Lower leg skin (tissue), 4 donors: Measurements from ENCODE around the gene GALNT18. TPM values are rescaled to one million over a fixed set of nuclear protein-coding genes. Genes with fewer than 3 reads are reported as not detected.

ENCODE experiments used
- DNase-seq, 2 donors: peaks; one replicate each; pipeline ENCODE4 v3.0.0-alpha.2; 2019; ENCODE audit warnings: low spot score in 2 of 2
- H3K4me3 ChIP-seq: fragments of 200-600 bp; sonication (generic); 2 replicates; pipeline ENCODE4 v1.5.1; 2017; ENCODE audit warnings: mild to moderate bottlenecking, low read depth; ENCODE audit not compliant: poor library complexity, severe bottlenecking
- CTCF ChIP-seq, 3 donors: fragments of 450-650 bp; IDR thresholded peaks; one replicate each; pipeline ENCODE4 v1.5.1; 2016; ENCODE audit warnings: antibody characterized with exemption in 3 of 3, mild to moderate bottlenecking in 3 of 3, moderate library complexity in 2 of 3
- POLR2A ChIP-seq, 2 donors: fragments of 450-650 bp; IDR thresholded peaks; one replicate each; pipeline ENCODE4 v1.6.1; 2016 to 2017; ENCODE audit warnings: antibody characterized with exemption in 2 of 2, mild to moderate bottlenecking in 1 of 2, moderate library complexity in 1 of 2
- WGBS, 2 donors: methylation state at CpG; one replicate each; pipeline ENCODE4 v1.1.5; 2018; 5-methylcytosine and 5-hydroxymethylcytosine counted together
- intact Hi-C: fragments of 100-400 bp; cut with DNase I; formaldehyde crosslinking; loops from one replicate; pipeline ENCODE4 v1.15.0; 2023; ENCODE audit warnings: low total_unique reads
- total RNA-seq, 4 donors: library from RNA; depleted of rRNA; stranded (reverse); fragments of >200 nt; gene quantifications; one replicate each; pipeline ENCODE4 v1.1.0, GENCODE V29; 2016

GALNT18 gene
- total RNA-seq, 4 donors from 2014 or later: 11.5 to 33.0 (median 17.7) TPM

- intact Hi-C loops: no loop called here
- DNase-seq: no peak
- WGBS, 2 donors: 90 to 97% methylated on average over 7 of the region's 7 CpGs
- TF ChIP-seq POLR2A (IDR thresholded peaks at IDR 0.05) (no peak), CTCF (IDR thresholded peaks at IDR 0.05) (no peak)
- H3K4me3 ChIP-seq: no peak overlapping the region
Measured at GRCh38 chr11:11441516-11441915, 180.3 kb downstream of the GALNT18 start.

DNA sequence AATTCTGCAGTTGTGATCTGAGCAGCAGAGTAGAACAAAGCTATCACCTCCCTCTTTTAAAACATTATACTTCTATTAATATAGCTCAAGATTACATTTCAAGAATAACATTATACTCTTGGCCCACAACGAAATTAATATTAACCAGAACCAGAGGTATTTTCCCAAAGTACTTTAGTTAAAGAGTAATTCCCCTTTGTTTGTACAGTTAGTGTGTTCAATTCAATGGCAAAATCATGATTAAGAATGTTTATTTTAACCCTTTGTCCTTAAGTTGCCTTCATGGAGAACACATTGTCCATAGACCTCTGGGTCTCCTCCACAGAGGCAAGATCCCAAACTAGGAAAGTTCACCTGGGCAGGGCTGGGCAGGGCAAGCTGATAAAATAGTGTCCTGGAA is 180.7 kb downstream of the GALNT18 start:
- intact Hi-C loops: no loop called here
- DNase-seq: no peak
- TF ChIP-seq POLR2A (IDR thresholded peaks at IDR 0.05): no peak
- no peak for TF ChIP-seq CTCF (IDR thresholded peaks at IDR 0.05)
- 87 to 92% methylated on average over 1 of the region's 1 CpG for WGBS, 2 donors
- H3K4me3 ChIP-seq: no peak overlapping the region

- DNase-seq: no peak
- 89 to 90% methylated on average over 6 of the region's 6 CpGs for WGBS, 2 donors
- intact Hi-C loops: no loop called here
- no peak for TF ChIP-seq CTCF (IDR thresholded peaks at IDR 0.05)
- TF ChIP-seq POLR2A (IDR thresholded peaks at IDR 0.05): no peak
- H3K4me3 ChIP-seq: no peak overlapping the region
Measured at GRCh38 chr11:11440144-11440543, 181.7 kb downstream of the GALNT18 start.

- H3K4me3 ChIP-seq: no peak overlapping the region
- TF ChIP-seq POLR2A (IDR thresholded peaks at IDR 0.05): no peak
- no peak for TF ChIP-seq CTCF (IDR thresholded peaks at IDR 0.05)
- WGBS, 2 donors: 92 to 98% methylated on average over 2 of the region's 2 CpGs
- no peak for DNase-seq
- intact Hi-C loops: no loop called here
Measured at GRCh38 chr11:11439591-11439990, 182.2 kb downstream of the GALNT18 start.

GRCh38 chr11:11436715-11437313 is 185.0 kb downstream of the GALNT18 start:
- H3K4me3 ChIP-seq: no peak overlapping the region
- DNase-seq: no peak
- TF ChIP-seq CTCF (IDR thresholded peaks at IDR 0.05) (no peak), POLR2A (IDR thresholded peaks at IDR 0.05) (no peak)
- intact Hi-C loops: no loop called here
- 91% methylated on average over 10 of the region's 10 CpGs for WGBS, 2 donors

DNA sequence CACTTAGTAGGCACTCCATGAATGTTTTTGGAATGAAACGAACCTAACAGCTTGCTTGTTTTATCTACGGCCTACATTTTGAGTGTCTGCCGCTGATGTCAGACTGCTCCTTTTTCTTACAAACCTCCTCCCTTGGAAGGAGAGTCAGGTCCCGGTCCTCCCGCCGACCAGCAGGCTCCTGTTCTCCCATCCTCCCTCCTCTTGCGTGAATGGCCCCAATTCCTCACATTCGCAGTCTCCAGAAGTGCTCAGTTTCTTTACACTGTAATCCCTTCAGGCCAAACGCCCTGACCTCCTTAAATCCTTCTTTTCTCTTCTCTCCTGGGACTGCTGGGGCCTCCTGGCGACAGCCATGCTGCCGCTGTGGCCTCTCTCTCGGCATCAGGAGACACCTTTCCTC is 186.2 kb downstream of the GALNT18 start:
- WGBS, 2 donors: 96 to 97% methylated on average over 11 of the region's 12 CpGs

More for the DNA sequence above, 186.2 kb downstream of the GALNT18 start:
- TF ChIP-seq POLR2A (IDR thresholded peaks at IDR 0.05) (no peak), CTCF (IDR thresholded peaks at IDR 0.05) (no peak)
- no peak for DNase-seq
- H3K4me3 ChIP-seq: no peak overlapping the region
- intact Hi-C loops: no loop called here
